ENCODE data around the gene URGCP. TPM values are rescaled to one million over a fixed set of nuclear protein-coding genes. Genes with fewer than 3 reads are reported as not detected.

URGCP gene
- total RNA-seq, 4 donors from 2014 or later, result 33.2 to 51.6 (median 41.0) TPM

GRCh38 chr7:43891069-43891955 lies 15.1 kb downstream of the URGCP start:
- DNase-seq, result no peak
- H3K36me3 ChIP-seq, result peaks cover 0 to 6% of the 10 kb centered on the region in 2 donors
- intact Hi-C loops (cut with DNase I), result no loop called here
- H3K4me3 ChIP-seq (replicated peaks in 1 of 3), result no peak overlapping the region
- TF ChIP-seq CTCF (IDR thresholded peaks at IDR 0.05) (no peak), POLR2A (IDR thresholded peaks at IDR 0.05) (no peak)
- H3K4me1 ChIP-seq, result peaks cover 0 to 4% of the 10 kb centered on the region in 2 donors
- no peak overlapping the region for H3K27ac ChIP-seq
- no peaks in the 10 kb centered on the region for H3K9me3 ChIP-seq
- H3K27me3 ChIP-seq, result no peaks in the 10 kb centered on the region
- WGBS, 2 donors, result 90% methylated on average over 12 of the region's 12 CpGs

GRCh38 chr7:43890468-43890867 lies 15.9 kb downstream of the URGCP start:
- H3K9me3 ChIP-seq, result no peaks in the 10 kb centered on the region
- H3K4me1 ChIP-seq, result peaks cover 0 to 4% of the 10 kb centered on the region in 2 donors
- TF ChIP-seq CTCF (IDR thresholded peaks at IDR 0.05) (no peak), POLR2A (IDR thresholded peaks at IDR 0.05) (no peak)
- H3K36me3 ChIP-seq, result peaks cover 4 to 11% of the 10 kb centered on the region in 2 donors
- 95% methylated on average over 6 of the region's 6 CpGs for WGBS, 2 donors
- no peak for DNase-seq
- no peaks in the 10 kb centered on the region for H3K27me3 ChIP-seq
- H3K4me3 ChIP-seq (replicated peaks in 1 of 3), result no peak overlapping the region
- no peak overlapping the region for H3K27ac ChIP-seq
- intact Hi-C loops (cut with DNase I), result no loop called here

GRCh38 chr7:43888993-43889945 lies 17.1 kb downstream of the URGCP start:
- no peak for TF ChIP-seq POLR2A (IDR thresholded peaks at IDR 0.05)
- no peak for TF ChIP-seq CTCF (IDR thresholded peaks at IDR 0.05)
- Histone ChIP-seq H3K27ac (no peak overlapping the region), H3K4me1 (peaks cover 0 to 4% of the 10 kb centered on the region in 2 donors), H3K4me3 (replicated peaks in 1 of 3) (no peak overlapping the region), H3K27me3 (no peaks in the 10 kb centered on the region), H3K9me3 (no peaks in the 10 kb centered on the region), H3K36me3 (peaks cover 6 to 19% of the 10 kb centered on the region in 2 donors)
- DNase-seq, result no peak
- intact Hi-C loops (cut with DNase I), result no loop called here
- WGBS, 2 donors, result 85% methylated on average over 7 of the region's 7 CpGs

- Histone ChIP-seq H3K27me3 (no peaks in the 10 kb centered on the region), H3K36me3 (peaks cover 19 to 39% of the 10 kb centered on the region in 2 donors), H3K4me1 (no peaks in the 10 kb centered on the region), H3K9me3 (no peaks in the 10 kb centered on the region), H3K27ac (no peak overlapping the region), H3K4me3 (replicated peaks in 1 of 3) (no peak overlapping the region)
- intact Hi-C loops (cut with DNase I), result no loop called here
- TF ChIP-seq CTCF (IDR thresholded peaks at IDR 0.05) (no peak), POLR2A (IDR thresholded peaks at IDR 0.05) (no peak)
- DNase-seq, result no peak
- WGBS, 2 donors, result 91 to 94% methylated on average over 4 of the region's 4 CpGs
Observed at GRCh38 chr7:43884617-43885016, 21.8 kb downstream of the URGCP start.

Measured in thyroid gland (tissue), 4 donors.